Measurements from ENCODE around the gene FGFR2.

FGFR2 gene

GRCh38 chr10:121442086-121442935 lies 155.9 kb downstream of the FGFR2 start (continued):
- TF ChIP-seq TSHZ2 (CRISPR knock-in tag; IDR thresholded peaks at IDR 0.05) (no peak), TOX (CRISPR knock-in tag; IDR thresholded peaks at IDR 0.05; ENCODE audit: borderline replicate concordance) (no peak), ESRRG (CRISPR knock-in tag; IDR thresholded peaks at IDR 0.05) (no peak)

GRCh38 chr10:121440461-121440860 lies 157.8 kb downstream of the FGFR2 start:
- TF ChIP-seq ISL1 (CRISPR knock-in tag; IDR thresholded peaks at IDR 0.05) (no peak), TSHZ2 (CRISPR knock-in tag; IDR thresholded peaks at IDR 0.05) (no peak), ZNF70 (CRISPR knock-in tag; IDR thresholded peaks at IDR 0.05) (no peak), GLIS3 (CRISPR knock-in tag; IDR thresholded peaks at IDR 0.05) (no peak), TOX (CRISPR knock-in tag; IDR thresholded peaks at IDR 0.05; ENCODE audit: borderline replicate concordance) (no peak)
- ATAC-seq: no peak

- TF ChIP-seq OSR1 (CRISPR knock-in tag; IDR thresholded peaks at IDR 0.05) (no peak), ZNF565 (CRISPR knock-in tag; conservative IDR thresholded peaks at IDR 0.05; ENCODE audit: low read depth) (no peak), GLIS3 (CRISPR knock-in tag; IDR thresholded peaks at IDR 0.05) (no peak), PPARA (CRISPR knock-in tag; IDR thresholded peaks at IDR 0.05; ENCODE audit: borderline replicate concordance) (no peak), CSRNP3 (CRISPR knock-in tag; IDR thresholded peaks at IDR 0.05) (no peak), SNAI2 (CRISPR knock-in tag; IDR thresholded peaks at IDR 0.05) (no peak)
- ATAC-seq: no peak
Observed at GRCh38 chr10:121438333-121438732, 159.9 kb downstream of the FGFR2 start.

GRCh38 chr10:121437596-121437995 lies 160.6 kb downstream of the FGFR2 start:
- no peak for ATAC-seq
- TF ChIP-seq BACH2 (CRISPR knock-in tag; IDR thresholded peaks at IDR 0.05; ENCODE audit: borderline replicate concordance) (no peak), OSR1 (CRISPR knock-in tag; IDR thresholded peaks at IDR 0.05) (no peak), ZFP3 (CRISPR knock-in tag; IDR thresholded peaks at IDR 0.05) (no peak)

GRCh38 chr10:121436630-121437341 lies 161.5 kb downstream of the FGFR2 start:
- no peak for ATAC-seq
- TF ChIP-seq TCF4 (CRISPR knock-in tag; IDR thresholded peaks at IDR 0.05; ENCODE audit: borderline replicate concordance) (peak; percentile 32; the same call in 1 of the 2 replicates), TOX (CRISPR knock-in tag; IDR thresholded peaks at IDR 0.05; ENCODE audit: borderline replicate concordance) (no peak)

- TF ChIP-seq CREB5 (CRISPR knock-in tag; IDR thresholded peaks at IDR 0.05; ENCODE audit: low read depth): no peak
- TF ChIP-seq ZFP30 (CRISPR knock-in tag; IDR thresholded peaks at IDR 0.05): no peak
- no peak for TF ChIP-seq ZNF565 (CRISPR knock-in tag; conservative IDR thresholded peaks at IDR 0.05; ENCODE audit: low read depth)
- TF ChIP-seq ESRRG (CRISPR knock-in tag; IDR thresholded peaks at IDR 0.05): no peak
- no peak for TF ChIP-seq POU6F1 (CRISPR knock-in tag; IDR thresholded peaks at IDR 0.05; ENCODE audit: borderline replicate concordance, low read depth)
- no peak for TF ChIP-seq ISL1 (CRISPR knock-in tag; IDR thresholded peaks at IDR 0.05)
- TF ChIP-seq BACH2 (CRISPR knock-in tag; IDR thresholded peaks at IDR 0.05; ENCODE audit: borderline replicate concordance): no peak
- TF ChIP-seq TCF4 (CRISPR knock-in tag; IDR thresholded peaks at IDR 0.05; ENCODE audit: borderline replicate concordance): no peak
- ATAC-seq: no peak
Observed at GRCh38 chr10:121436281-121436629, 162.0 kb downstream of the FGFR2 start.

Data from SK-N-SH treated with all-trans-retinoic acid at 6 μM for 48 hours (cell line).